ENCODE data around the gene GOLGA6L24. TPM values are rescaled to one million over a fixed set of nuclear protein-coding genes. Genes with fewer than 3 reads are reported as not detected.
"Not testable (repeated sequence)": the region's sequence is repeated elsewhere in the genome, so short reads cannot be mapped to it uniquely, and the experiment has no call there.

Gene GOLGA6L24
- total and polyA plus RNA-seq, 2 of the 8 experiments (the other 6 are each of a cell fraction or from before 2014, with no cell fraction given) = not detected

DNA sequence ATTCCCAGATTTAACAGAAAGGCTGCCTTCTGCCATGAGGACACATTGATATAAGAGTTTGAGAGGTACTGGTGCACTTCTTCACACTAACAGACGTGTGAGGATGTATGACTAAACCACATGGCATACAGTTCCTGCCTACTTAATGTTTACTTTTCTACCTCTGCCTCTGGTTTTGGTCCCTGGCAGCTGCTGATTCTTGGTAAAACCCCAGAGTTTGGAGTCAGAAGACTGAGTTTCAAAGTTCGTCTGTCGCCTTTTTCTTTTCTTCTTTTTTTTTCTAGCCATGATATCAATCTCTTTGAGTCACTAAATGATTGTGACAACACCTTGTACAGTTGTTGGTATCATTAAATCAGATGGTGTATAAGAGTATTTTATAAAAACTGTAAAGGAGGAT, 22.2 kb upstream of the GOLGA6L24 start:
- H3K56ac ChIP-seq (replicated peaks; ENCODE audit: insufficient read length, low read depth, low read length); H3K23ac ChIP-seq (ENCODE audit: insufficient read length); H3K4me3 ChIP-seq (ENCODE audit: extremely low read depth in 1 of 4, insufficient read depth in 2 of 4, low read depth in 3 of 4, low read length in 4 of 4); H3K4ac ChIP-seq (replicated peaks; ENCODE audit: insufficient read length, low read depth, low read length); DNase-seq (ENCODE audit: low read depth in 1 of 2, low spot score in 2 of 2); H4K20me1 ChIP-seq (replicated peaks in 1 of 2; ENCODE audit: control insufficient read depth in 1 of 2, insufficient read depth in 2 of 2, low read length in 2 of 2); FAIRE-seq; H3K9ac ChIP-seq (replicated peaks in 1 of 4; ENCODE audit: extremely low read depth in 1 of 4, low read depth in 3 of 4, low read length in 3 of 4); H3K36me3 ChIP-seq (ENCODE audit: control insufficient read depth in 2 of 4, insufficient read depth in 4 of 4, low read length in 3 of 4); H3K23me2 ChIP-seq (ENCODE audit: low read depth, low read length); H2BK120ac ChIP-seq (replicated peaks; ENCODE audit: low read depth, low read length); H2BK12ac ChIP-seq (ENCODE audit: low read depth, low read length); H3K79me1 ChIP-seq (ENCODE audit: low read depth, low read length); H2AFZ ChIP-seq (ENCODE audit: low read length); H3K27me3 ChIP-seq (replicated peaks in 1 of 4; ENCODE audit: control insufficient read depth in 3 of 4, extremely low read depth in 1 of 4, insufficient read depth in 3 of 4, low read length in 3 of 4); H2BK5ac ChIP-seq (ENCODE audit: low read depth, low read length); H3K9me3 ChIP-seq (ENCODE audit: insufficient read depth in 2 of 2, low read depth in 1 of 2, low read length in 1 of 2); POLR2A ChIA-PET (ENCODE audit: partially characterized antibody); H3K79me2 ChIP-seq (ENCODE audit: control insufficient read depth in 1 of 2, insufficient read depth in 2 of 2, low read length in 2 of 2); H3K27ac ChIP-seq (ENCODE audit: low read depth, low read length); H4K8ac ChIP-seq (ENCODE audit: extremely low read depth, insufficient read depth, low read length); H3K18ac ChIP-seq (ENCODE audit: extremely low read depth, low read length); H3K4me2 ChIP-seq (ENCODE audit: insufficient read depth in 1 of 2, low read depth in 2 of 2, low read length in 2 of 2); H2BK20ac ChIP-seq (ENCODE audit: low read length); H2AK5ac ChIP-seq (ENCODE audit: low read depth, low read length); CTCF ChIA-PET (ENCODE audit: partially characterized antibody); H4K91ac ChIP-seq (replicated peaks; ENCODE audit: insufficient read length, low read length); H4K5ac ChIP-seq (ENCODE audit: insufficient read length, low read depth, low read length); H2BK15ac ChIP-seq (ENCODE audit: low read length); H3K14ac ChIP-seq (ENCODE audit: insufficient read length); H3K4me1 ChIP-seq (replicated peaks in 1 of 4; ENCODE audit: control insufficient read depth in 3 of 4, insufficient read depth in 4 of 4, low read length in 3 of 4): not testable (repeated sequence)
- 96% methylated on average over 2 of the region's 3 CpGs; no CpG with 5 or more reads in 1 of the 2 experiments for WGBS, 2 experiments (ENCODE audit: extremely low coverage in 1 of 2, insufficient coverage in 1 of 2, insufficient read length in 1 of 2, insufficient replicate concordance in 2 of 2, low coverage in 1 of 2, low lambda C conversion rate in 2 of 2, missing lambda C conversion rate in 1 of 2)

GRCh38 chr15:28378364-28378763, 20.5 kb upstream of the GOLGA6L24 start, which contains the start of gene GOLGA8F:
Gene GOLGA8F (plus strand): TSS chr15:28378664. CDS start chr15:28378762, 98 bp downstream.
- H3K9ac ChIP-seq (replicated peaks in 1 of 4; ENCODE audit: extremely low read depth in 1 of 4, low read depth in 3 of 4, low read length in 3 of 4); CTCF ChIA-PET (ENCODE audit: partially characterized antibody); H4K91ac ChIP-seq (replicated peaks; ENCODE audit: insufficient read length, low read length); DNase-seq (ENCODE audit: low read depth in 1 of 2, low spot score in 2 of 2); H3K27ac ChIP-seq (ENCODE audit: low read depth, low read length); H2AK5ac ChIP-seq (ENCODE audit: low read depth, low read length); H3K23me2 ChIP-seq (ENCODE audit: low read depth, low read length); H3K18ac ChIP-seq (ENCODE audit: extremely low read depth, low read length); H2BK12ac ChIP-seq (ENCODE audit: low read depth, low read length); H4K8ac ChIP-seq (ENCODE audit: extremely low read depth, insufficient read depth, low read length); H3K4ac ChIP-seq (replicated peaks; ENCODE audit: insufficient read length, low read depth, low read length); H3K14ac ChIP-seq (ENCODE audit: insufficient read length); H2BK20ac ChIP-seq (ENCODE audit: low read length); H3K56ac ChIP-seq (replicated peaks; ENCODE audit: insufficient read length, low read depth, low read length); H3K23ac ChIP-seq (ENCODE audit: insufficient read length); H2BK5ac ChIP-seq (ENCODE audit: low read depth, low read length); FAIRE-seq; H2BK120ac ChIP-seq (replicated peaks; ENCODE audit: low read depth, low read length); H3K79me1 ChIP-seq (ENCODE audit: low read depth, low read length); H4K5ac ChIP-seq (ENCODE audit: insufficient read length, low read depth, low read length); H3K9me3 ChIP-seq (ENCODE audit: insufficient read depth in 2 of 2, low read depth in 1 of 2, low read length in 1 of 2); H2AFZ ChIP-seq (ENCODE audit: low read length); H3K4me2 ChIP-seq (ENCODE audit: insufficient read depth in 1 of 2, low read depth in 2 of 2, low read length in 2 of 2); POLR2A ChIA-PET (ENCODE audit: partially characterized antibody); H3K36me3 ChIP-seq (ENCODE audit: control insufficient read depth in 2 of 4, insufficient read depth in 4 of 4, low read length in 3 of 4); H3K27me3 ChIP-seq (replicated peaks in 1 of 4; ENCODE audit: control insufficient read depth in 3 of 4, extremely low read depth in 1 of 4, insufficient read depth in 3 of 4, low read length in 3 of 4); H3K4me3 ChIP-seq (ENCODE audit: extremely low read depth in 1 of 4, insufficient read depth in 2 of 4, low read depth in 3 of 4, low read length in 4 of 4); H3K4me1 ChIP-seq (replicated peaks in 1 of 4; ENCODE audit: control insufficient read depth in 3 of 4, insufficient read depth in 4 of 4, low read length in 3 of 4); H4K20me1 ChIP-seq (replicated peaks in 1 of 2; ENCODE audit: control insufficient read depth in 1 of 2, insufficient read depth in 2 of 2, low read length in 2 of 2); H3K79me2 ChIP-seq (ENCODE audit: control insufficient read depth in 1 of 2, insufficient read depth in 2 of 2, low read length in 2 of 2); H2BK15ac ChIP-seq (ENCODE audit: low read length): not testable (repeated sequence)
- no CpG with 5 or more reads among the region's 8 CpGs for WGBS, 2 experiments (ENCODE audit: extremely low coverage in 1 of 2, insufficient coverage in 1 of 2, insufficient read length in 1 of 2, insufficient replicate concordance in 2 of 2, low coverage in 1 of 2, low lambda C conversion rate in 2 of 2, missing lambda C conversion rate in 1 of 2)

Data from H1 (cell line).